ENCODE measurements around the gene CSK. TPM values are rescaled to one million over a fixed set of nuclear protein-coding genes. Genes with fewer than 3 reads are reported as not detected.

CSK gene
- total RNA-seq, 1 donor from 2014 or later, result 65.6 TPM

- H3K27ac ChIP-seq, result peak overlapping the region; percentile 6
- TF ChIP-seq, protein P1, sequence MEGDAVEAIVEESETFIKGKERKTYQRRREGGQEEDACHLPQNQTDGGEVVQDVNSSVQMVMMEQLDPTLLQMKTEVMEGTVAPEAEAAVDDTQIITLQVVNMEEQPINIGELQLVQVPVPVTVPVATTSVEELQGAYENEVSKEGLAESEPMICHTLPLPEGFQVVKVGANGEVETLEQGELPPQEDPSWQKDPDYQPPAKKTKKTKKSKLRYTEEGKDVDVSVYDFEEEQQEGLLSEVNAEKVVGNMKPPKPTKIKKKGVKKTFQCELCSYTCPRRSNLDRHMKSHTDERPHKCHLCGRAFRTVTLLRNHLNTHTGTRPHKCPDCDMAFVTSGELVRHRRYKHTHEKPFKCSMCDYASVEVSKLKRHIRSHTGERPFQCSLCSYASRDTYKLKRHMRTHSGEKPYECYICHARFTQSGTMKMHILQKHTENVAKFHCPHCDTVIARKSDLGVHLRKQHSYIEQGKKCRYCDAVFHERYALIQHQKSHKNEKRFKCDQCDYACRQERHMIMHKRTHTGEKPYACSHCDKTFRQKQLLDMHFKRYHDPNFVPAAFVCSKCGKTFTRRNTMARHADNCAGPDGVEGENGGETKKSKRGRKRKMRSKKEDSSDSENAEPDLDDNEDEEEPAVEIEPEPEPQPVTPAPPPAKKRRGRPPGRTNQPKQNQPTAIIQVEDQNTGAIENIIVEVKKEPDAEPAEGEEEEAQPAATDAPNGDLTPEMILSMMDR (IDR thresholded peaks at IDR 0.05), result no peak
- ATAC-seq, result peak; percentile 68
- H3K27me3 ChIP-seq, result no peaks in the 10 kb centered on the region
- no peak for DNase-seq
- intact Hi-C loops (cut with DNase I), result no loop called here
- H3K4me3 ChIP-seq, result no peak overlapping the region
- no peaks in the 10 kb centered on the region for H3K36me3 ChIP-seq
- H3K4me1 ChIP-seq, result no peaks in the 10 kb centered on the region
- no peaks in the 10 kb centered on the region for H3K9me3 ChIP-seq
These were observed 29.3 kb upstream of the CSK start for GRCh38 chr15:74752531-74752930.

GRCh38 chr15:74754593-74755215 is 27.2 kb upstream of the CSK start:
- TF ChIP-seq, protein P1 (IDR thresholded peaks at IDR 0.05), result no peak
- H3K4me1 ChIP-seq, result no peaks in the 10 kb centered on the region
- intact Hi-C loops (cut with DNase I), result no loop called here
- H3K9me3 ChIP-seq, result no peaks in the 10 kb centered on the region
- H3K36me3 ChIP-seq, result no peaks in the 10 kb centered on the region
- DNase-seq, result no peak
- H3K27me3 ChIP-seq, result no peaks in the 10 kb centered on the region
- no peak overlapping the region for H3K4me3 ChIP-seq
- no peak overlapping the region for H3K27ac ChIP-seq
- no peak for ATAC-seq

DNA sequence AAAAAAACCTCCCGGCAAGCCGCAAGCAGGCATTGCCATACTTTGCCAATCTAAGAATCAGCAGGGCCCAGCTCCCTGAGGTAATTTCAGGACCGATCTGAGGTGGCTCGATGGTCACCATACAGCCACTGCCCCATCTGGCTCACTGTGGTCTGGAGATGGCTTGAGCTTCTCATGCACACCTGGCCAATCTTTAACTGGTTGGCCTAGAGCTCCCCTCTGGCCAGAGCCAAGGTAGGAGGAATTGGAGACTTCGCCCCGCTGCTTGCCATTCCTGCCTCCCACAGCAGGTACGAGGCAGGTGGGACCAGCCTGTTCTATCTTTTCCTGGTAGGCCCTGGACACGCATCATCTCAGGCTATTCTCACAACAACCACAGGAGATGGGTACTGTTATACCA is 23.1 kb upstream of the CSK start:
- H3K4me3 ChIP-seq, result no peak overlapping the region
- H3K4me1 ChIP-seq, result no peaks in the 10 kb centered on the region
- ATAC-seq (no peak), DNase-seq (no peak)
- no peaks in the 10 kb centered on the region for H3K36me3 ChIP-seq
- no peak overlapping the region for H3K27ac ChIP-seq
- intact Hi-C loops (cut with DNase I), result no loop called here
- no peaks in the 10 kb centered on the region for H3K9me3 ChIP-seq
- TF ChIP-seq, protein P1 (IDR thresholded peaks at IDR 0.05), result no peak
- H3K27me3 ChIP-seq, result no peaks in the 10 kb centered on the region

DNA sequence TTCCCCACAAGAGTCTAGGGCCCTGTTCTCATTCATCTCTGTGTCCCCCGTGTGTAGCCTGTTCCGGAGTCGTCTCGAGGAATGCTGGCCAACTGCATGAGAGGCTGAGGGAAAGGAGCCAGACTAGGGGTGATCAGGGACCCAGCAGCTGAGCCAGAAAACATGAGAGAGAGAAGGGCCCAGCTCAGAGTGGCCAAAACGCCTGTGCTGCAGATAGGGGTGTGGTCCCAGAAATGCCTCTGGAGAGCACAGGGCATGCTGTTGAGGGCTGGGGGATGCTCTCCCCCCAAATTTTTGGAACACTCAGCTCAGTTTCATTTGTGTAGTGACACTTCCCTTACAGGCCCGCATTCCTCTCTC is 19.1 kb upstream of the CSK start:
- ATAC-seq (peak; percentile 25), DNase-seq (no peak)

GRCh38 chr15:74763416-74763815 is 18.5 kb upstream of the CSK start:
- H3K27ac ChIP-seq, result peak overlapping the region; percentile 42
- TF ChIP-seq, protein P1 (IDR thresholded peaks at IDR 0.05), result no peak
- peak; percentile 76 for ATAC-seq
- DNase-seq, result peak; percentile 74
- no peak overlapping the region for H3K4me3 ChIP-seq
- no peaks in the 10 kb centered on the region for H3K36me3 ChIP-seq
- peaks cover 6% of the 10 kb centered on the region for H3K4me1 ChIP-seq
- H3K27me3 ChIP-seq, result no peaks in the 10 kb centered on the region
- intact Hi-C loops (cut with DNase I), result loop anchor here (10.0 kb wide), 1 partner anchor 379 kb away; no protein-coding TSS in a partner anchor
- no peaks in the 10 kb centered on the region for H3K9me3 ChIP-seq

More for the DNA sequence above, 19.1 kb upstream of the CSK start:
- Histone ChIP-seq H3K27ac (peak overlapping the region; percentile 42), H3K4me1 (no peaks in the 10 kb centered on the region), H3K4me3 (no peak overlapping the region), H3K9me3 (no peaks in the 10 kb centered on the region), H3K36me3 (no peaks in the 10 kb centered on the region), H3K27me3 (no peaks in the 10 kb centered on the region)
- TF ChIP-seq, protein P1 (IDR thresholded peaks at IDR 0.05), result no peak
- intact Hi-C loops (cut with DNase I), result loop anchor here (10.0 kb wide), 1 partner anchor 378 kb away; no protein-coding TSS in a partner anchor
